Fibroblast of the aortic adventitia (primary cell): ENCODE data around the gene SLC5A6. TPM values are rescaled to one million over a fixed set of nuclear protein-coding genes. Genes with fewer than 3 reads are reported as not detected.

Experiments
- DNase-seq: peaks from one replicate; pipeline ENCODE4 v3.0.0-alpha.2; 2010; ENCODE audit warnings: low read depth
- H3K4me3 ChIP-seq: 2 replicates; pipeline ENCODE4 v1.5.1; 2011; ENCODE audit warnings: low read depth, mild to moderate bottlenecking, control low read depth, low read length, moderate library complexity
- CTCF ChIP-seq: IDR thresholded peaks from 2 replicates; pipeline ENCODE4 v1.5.1; 2011; ENCODE audit warnings: mild to moderate bottlenecking, low read length, control low read depth, inconsistent platforms; ENCODE audit not compliant: insufficient read depth
- total RNA-seq: library from RNA; depleted of rRNA; stranded (reverse); fragments of >200 nt; gene quantifications from 2 replicates; pipeline ENCODE4 v1.2.3, GENCODE V29; 2012; ENCODE audit warnings: low replicate concordance

Gene SLC5A6
- total RNA-seq, 1 donor, result 20.0 TPM

GRCh38 chr2:27209621-27210401 is 2.3 kb downstream of the SLC5A6 start:
- DNase-seq, result no peak
- H3K4me3 ChIP-seq, result no peak overlapping the region

GRCh38 chr2:27208486-27209050 is 3.5 kb downstream of the SLC5A6 start:
- DNase-seq, result no peak
- no peak overlapping the region for H3K4me3 ChIP-seq
- no peak for TF ChIP-seq CTCF

More at GRCh38 chr2:27209621-27210401, 2.3 kb downstream of the SLC5A6 start:
- no peak for TF ChIP-seq CTCF

- TF ChIP-seq CTCF, result no peak
- no peak for DNase-seq
- H3K4me3 ChIP-seq, result no peak overlapping the region
Observed at GRCh38 chr2:27206346-27206745, 5.7 kb downstream of the SLC5A6 start.

GRCh38 chr2:27205206-27205605 is 6.9 kb downstream of the SLC5A6 start:
- DNase-seq, result no peak
- H3K4me3 ChIP-seq, result no peak overlapping the region
- no peak for TF ChIP-seq CTCF

- TF ChIP-seq CTCF, result no peak
- DNase-seq, result no peak
- H3K4me3 ChIP-seq, result no peak overlapping the region
Observed at GRCh38 chr2:27204566-27204965, 7.5 kb downstream of the SLC5A6 start.

GRCh38 chr2:27203741-27204140 is 8.3 kb downstream of the SLC5A6 start:
- no peak overlapping the region for H3K4me3 ChIP-seq
- no peak for DNase-seq
- no peak for TF ChIP-seq CTCF
